Nephron progenitor cell (in vitro differentiated cells): ENCODE measurements around the gene MRC1.

ENCODE experiments used
- DNase-seq: peaks from one replicate; pipeline ENCODE4 v3.0.0; 2021
- H3K27ac Mint-ChIP-seq: 2 replicates; pipeline ENCODE4 v1.8.0; 2021; ENCODE audit warnings: mild to moderate bottlenecking, moderate library complexity, mixed read lengths
- H3K27me3 Mint-ChIP-seq: 2 replicates; pipeline ENCODE4 v1.8.0; 2021; ENCODE audit warnings: mild to moderate bottlenecking, low read depth, mixed read lengths; ENCODE audit not compliant: poor library complexity
- H3K36me3 Mint-ChIP-seq: 2 replicates; pipeline ENCODE4 v1.8.0; 2021; ENCODE audit warnings: low read depth, mixed read lengths
- H3K4me1 Mint-ChIP-seq: 2 replicates; pipeline ENCODE4 v1.8.0; 2021; ENCODE audit warnings: mixed read lengths
- H3K4me3 Mint-ChIP-seq: 2 replicates; pipeline ENCODE4 v1.8.0; 2021; ENCODE audit warnings: mild to moderate bottlenecking, moderate library complexity, mixed read lengths
- H3K9me3 Mint-ChIP-seq: 2 replicates; pipeline ENCODE4 v1.8.0; 2021; ENCODE audit warnings: mild to moderate bottlenecking, moderate library complexity, mixed read lengths
- CTCF ChIP-seq: fragments of 200-600 bp; sonication (generic); IDR thresholded peaks from 2 replicates; pipeline ENCODE4 v1.5.0; 2021; ENCODE audit warnings: antibody characterized with exemption

The MRC1 gene

GRCh38 chr10:17801507-17801906 is 7.6 kb upstream of the MRC1 start:
- TF ChIP-seq CTCF, result peak; percentile 3
- H3K27ac Mint-ChIP-seq, result no peak overlapping the region
- H3K4me1 Mint-ChIP-seq, result no peaks in the 10 kb centered on the region
- H3K36me3 Mint-ChIP-seq, result no peaks in the 10 kb centered on the region
- peaks cover 5% of the 10 kb centered on the region for H3K9me3 Mint-ChIP-seq
- no peak for DNase-seq
- H3K27me3 Mint-ChIP-seq, result no peaks in the 10 kb centered on the region
- no peak overlapping the region for H3K4me3 Mint-ChIP-seq

- Mint-ChIP-seq H3K4me1 (no peaks in the 10 kb centered on the region), H3K9me3 (no peaks in the 10 kb centered on the region), H3K27ac (no peak overlapping the region), H3K36me3 (no peaks in the 10 kb centered on the region), H3K27me3 (no peaks in the 10 kb centered on the region), H3K4me3 (no peak overlapping the region)
- no peak for TF ChIP-seq CTCF
- DNase-seq, result no peak
Observed at GRCh38 chr10:17802350-17802749, 6.8 kb upstream of the MRC1 start.

GRCh38 chr10:17802976-17803375 is 6.2 kb upstream of the MRC1 start:
- DNase-seq, result no peak
- Mint-ChIP-seq H3K4me1 (no peaks in the 10 kb centered on the region), H3K27ac (no peak overlapping the region), H3K4me3 (no peak overlapping the region), H3K9me3 (no peaks in the 10 kb centered on the region), H3K36me3 (no peaks in the 10 kb centered on the region), H3K27me3 (no peaks in the 10 kb centered on the region)
- no peak for TF ChIP-seq CTCF

GRCh38 chr10:17805330-17805729 is 3.8 kb upstream of the MRC1 start:
- TF ChIP-seq CTCF, result no peak
- no peak overlapping the region for H3K4me3 Mint-ChIP-seq
- no peak overlapping the region for H3K27ac Mint-ChIP-seq

GRCh38 chr10:17805921-17806577 is 3.1 kb upstream of the MRC1 start:
- DNase-seq, result no peak
- H3K9me3 Mint-ChIP-seq, result no peaks in the 10 kb centered on the region
- no peak for TF ChIP-seq CTCF
- peaks cover 6% of the 10 kb centered on the region for H3K27me3 Mint-ChIP-seq
- H3K4me3 Mint-ChIP-seq, result no peak overlapping the region
- H3K36me3 Mint-ChIP-seq, result no peaks in the 10 kb centered on the region
- peaks cover 20% of the 10 kb centered on the region for H3K4me1 Mint-ChIP-seq
- H3K27ac Mint-ChIP-seq, result no peak overlapping the region

More at GRCh38 chr10:17805330-17805729, 3.8 kb upstream of the MRC1 start:
- DNase-seq, result no peak
- peaks cover 16% of the 10 kb centered on the region for H3K4me1 Mint-ChIP-seq
- no peaks in the 10 kb centered on the region for H3K9me3 Mint-ChIP-seq
- H3K36me3 Mint-ChIP-seq, result no peaks in the 10 kb centered on the region
- peaks cover 5% of the 10 kb centered on the region for H3K27me3 Mint-ChIP-seq

GRCh38 chr10:17811146-17811865 is 2.2 kb downstream of the MRC1 start:
- Mint-ChIP-seq H3K4me3 (no peak overlapping the region), H3K36me3 (no peaks in the 10 kb centered on the region), H3K9me3 (no peaks in the 10 kb centered on the region), H3K27ac (no peak overlapping the region), H3K27me3 (peaks cover 8% of the 10 kb centered on the region), H3K4me1 (peaks cover 30% of the 10 kb centered on the region)
- DNase-seq, result no peak
- TF ChIP-seq CTCF, result no peak
